ENCODE data around the gene ANKRD10.

Gene ANKRD10

DNA sequence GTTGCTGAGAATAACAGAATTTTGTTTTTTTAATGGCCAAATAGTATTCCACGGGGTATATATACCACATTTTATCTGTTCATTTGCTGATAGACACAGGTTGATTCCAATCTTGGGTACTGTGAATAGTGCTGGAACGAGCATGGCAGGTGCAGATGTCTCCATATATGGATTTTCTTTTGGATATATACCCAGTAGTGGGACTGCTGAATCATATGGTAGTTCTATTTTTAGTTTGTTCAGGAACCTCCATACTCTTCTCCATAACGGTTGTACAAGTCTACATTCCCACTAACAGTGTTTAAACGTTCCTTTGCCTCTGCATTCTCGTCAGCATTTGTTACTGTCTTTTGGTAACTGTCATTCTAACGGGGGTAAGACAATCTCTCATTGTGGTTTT is 17.3 kb downstream of the ANKRD10 start:
- no peak overlapping the region for H3K4me3 ChIP-seq (replicated peaks; ENCODE audit: low read depth, low read length)
- TF ChIP-seq, protein P1, sequence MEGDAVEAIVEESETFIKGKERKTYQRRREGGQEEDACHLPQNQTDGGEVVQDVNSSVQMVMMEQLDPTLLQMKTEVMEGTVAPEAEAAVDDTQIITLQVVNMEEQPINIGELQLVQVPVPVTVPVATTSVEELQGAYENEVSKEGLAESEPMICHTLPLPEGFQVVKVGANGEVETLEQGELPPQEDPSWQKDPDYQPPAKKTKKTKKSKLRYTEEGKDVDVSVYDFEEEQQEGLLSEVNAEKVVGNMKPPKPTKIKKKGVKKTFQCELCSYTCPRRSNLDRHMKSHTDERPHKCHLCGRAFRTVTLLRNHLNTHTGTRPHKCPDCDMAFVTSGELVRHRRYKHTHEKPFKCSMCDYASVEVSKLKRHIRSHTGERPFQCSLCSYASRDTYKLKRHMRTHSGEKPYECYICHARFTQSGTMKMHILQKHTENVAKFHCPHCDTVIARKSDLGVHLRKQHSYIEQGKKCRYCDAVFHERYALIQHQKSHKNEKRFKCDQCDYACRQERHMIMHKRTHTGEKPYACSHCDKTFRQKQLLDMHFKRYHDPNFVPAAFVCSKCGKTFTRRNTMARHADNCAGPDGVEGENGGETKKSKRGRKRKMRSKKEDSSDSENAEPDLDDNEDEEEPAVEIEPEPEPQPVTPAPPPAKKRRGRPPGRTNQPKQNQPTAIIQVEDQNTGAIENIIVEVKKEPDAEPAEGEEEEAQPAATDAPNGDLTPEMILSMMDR (IDR thresholded peaks at IDR 0.05; ENCODE audit: insufficient read depth, low read length, poor library complexity, severe bottlenecking), result no peak
- no peaks in the 10 kb centered on the region for H3K27me3 ChIP-seq (replicated peaks; ENCODE audit: control insufficient read depth, insufficient read depth, low read length)
- H3K36me3 ChIP-seq (ENCODE audit: control insufficient read depth, insufficient read depth, low read length), result peaks cover 9% of the 10 kb centered on the region
- no peak for DNase-seq (ENCODE audit: extremely low read depth, insufficient read length)

- no peak for DNase-seq (ENCODE audit: extremely low read depth, insufficient read length)
- H3K36me3 ChIP-seq (ENCODE audit: control insufficient read depth, insufficient read depth, low read length), result peaks cover 9% of the 10 kb centered on the region
- TF ChIP-seq, protein P1 (IDR thresholded peaks at IDR 0.05; ENCODE audit: insufficient read depth, low read length, poor library complexity, severe bottlenecking), result no peak
- H3K27me3 ChIP-seq (replicated peaks; ENCODE audit: control insufficient read depth, insufficient read depth, low read length), result no peaks in the 10 kb centered on the region
- no peak overlapping the region for H3K4me3 ChIP-seq (replicated peaks; ENCODE audit: low read depth, low read length)
These were observed 17.9 kb downstream of the ANKRD10 start for GRCh38 chr13:110897014-110897413.

DNA sequence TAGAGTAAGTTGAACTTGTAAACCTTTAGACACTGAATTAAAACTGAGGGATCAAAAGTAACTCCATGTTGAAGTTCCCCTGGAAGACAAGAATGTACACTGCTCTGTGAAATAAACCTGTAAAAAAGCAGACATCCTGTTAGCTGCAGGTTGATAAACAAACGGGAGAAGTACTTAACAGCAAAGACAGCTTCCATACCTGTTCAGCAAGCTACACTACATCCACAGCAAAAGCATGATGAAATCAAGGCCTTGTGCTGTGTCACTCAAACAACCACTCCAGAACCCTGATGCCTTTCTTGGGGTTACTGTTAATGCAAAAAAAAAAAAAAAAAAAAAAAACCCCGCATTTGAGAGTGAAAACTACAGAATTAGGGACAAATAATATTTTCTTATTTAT is 20.8 kb downstream of the ANKRD10 start:
- Histone ChIP-seq H3K27me3 (replicated peaks; ENCODE audit: control insufficient read depth, insufficient read depth, low read length) (no peaks in the 10 kb centered on the region), H3K36me3 (ENCODE audit: control insufficient read depth, insufficient read depth, low read length) (peaks cover 4% of the 10 kb centered on the region), H3K4me3 (replicated peaks; ENCODE audit: low read depth, low read length) (no peak overlapping the region)
- TF ChIP-seq, protein P1 (IDR thresholded peaks at IDR 0.05; ENCODE audit: insufficient read depth, low read length, poor library complexity, severe bottlenecking), result no peak
- no peak for DNase-seq (ENCODE audit: extremely low read depth, insufficient read length)

GRCh38 chr13:110893571-110893970 is 21.3 kb downstream of the ANKRD10 start:
- DNase-seq (ENCODE audit: extremely low read depth, insufficient read length), result no peak

GRCh38 chr13:110890279-110891165 is 24.3 kb downstream of the ANKRD10 start:
- DNase-seq (ENCODE audit: extremely low read depth, insufficient read length), result no peak
- H3K4me3 ChIP-seq (replicated peaks; ENCODE audit: low read depth, low read length), result no peak overlapping the region
- H3K36me3 ChIP-seq (ENCODE audit: control insufficient read depth, insufficient read depth, low read length), result peaks cover 3% of the 10 kb centered on the region; the same call in 1 of the 2 replicates
- TF ChIP-seq, protein P1 (IDR thresholded peaks at IDR 0.05; ENCODE audit: insufficient read depth, low read length, poor library complexity, severe bottlenecking), result no peak
- H3K27me3 ChIP-seq (replicated peaks; ENCODE audit: control insufficient read depth, insufficient read depth, low read length), result no peaks in the 10 kb centered on the region

More at GRCh38 chr13:110893571-110893970, 21.3 kb downstream of the ANKRD10 start:
- Histone ChIP-seq H3K27me3 (replicated peaks; ENCODE audit: control insufficient read depth, insufficient read depth, low read length) (no peaks in the 10 kb centered on the region), H3K36me3 (ENCODE audit: control insufficient read depth, insufficient read depth, low read length) (peaks cover 3% of the 10 kb centered on the region; the same call in 1 of the 2 replicates), H3K4me3 (replicated peaks; ENCODE audit: low read depth, low read length) (no peak overlapping the region)
- TF ChIP-seq, protein P1 (IDR thresholded peaks at IDR 0.05; ENCODE audit: insufficient read depth, low read length, poor library complexity, severe bottlenecking), result no peak
